Fibroblast of lung (primary cell): ENCODE data around the gene USPL1. TPM values are rescaled to one million over a fixed set of nuclear protein-coding genes. Genes with fewer than 3 reads are reported as not detected.

ENCODE experiments used
- DNase-seq, 2 donors: peaks; one replicate each; pipeline versions ENCODE4 v3.0.0 to v3.0.0-alpha.2; 2010; ENCODE audit warnings: low read depth in 2 of 2
- H2AFZ ChIP-seq: 2 replicates; pipeline ENCODE4 v1.5.1; 2012; ENCODE audit warnings: low read length, control low read depth, inconsistent platforms
- H3K27ac ChIP-seq: 2 replicates; pipeline ENCODE4 v1.5.1; 2011; ENCODE audit warnings: low read length, control low read depth; ENCODE audit not compliant: insufficient read depth
- H3K27me3 ChIP-seq: 2 replicates; pipeline ENCODE4 v1.5.1; 2011; ENCODE audit warnings: mild to moderate bottlenecking, low read length; ENCODE audit not compliant: control insufficient read depth, insufficient read depth
- H3K36me3 ChIP-seq: 2 replicates; pipeline ENCODE4 v1.5.1; 2011; ENCODE audit warnings: low read length; ENCODE audit not compliant: control insufficient read depth, insufficient read depth
- H3K4me1 ChIP-seq: 2 replicates; pipeline ENCODE4 v1.5.1; 2011; ENCODE audit warnings: low read length; ENCODE audit not compliant: control insufficient read depth, insufficient read depth; ENCODE audit errors: extremely low read depth
- H3K4me2 ChIP-seq: 2 replicates; pipeline ENCODE4 v1.5.1; 2011; ENCODE audit warnings: low read length, control low read depth; ENCODE audit not compliant: insufficient read depth; ENCODE audit errors: extremely low read depth
- H3K4me3 ChIP-seq, 4 experiments: fragments of 200-600 bp in 1 of 4; sonication (generic) in 1 of 4; replicated peaks in 1 of 4; 2 replicates each; pipeline ENCODE4 v1.5.1; 2011 to 2016; ENCODE audit warnings: low read length in 4 of 4, low read depth in 3 of 4, mild to moderate bottlenecking in 3 of 4, control low read depth in 2 of 4, inconsistent platforms in 1 of 4, mixed read lengths in 1 of 4; ENCODE audit not compliant: insufficient read depth in 1 of 4; ENCODE audit errors: control extremely low read depth in 1 of 4
- H3K79me2 ChIP-seq: 2 replicates; pipeline ENCODE4 v1.5.1; 2012; ENCODE audit warnings: mild to moderate bottlenecking, low read length, inconsistent platforms; ENCODE audit not compliant: control insufficient read depth, insufficient read depth
- H3K9ac ChIP-seq: 2 replicates; pipeline ENCODE4 v1.5.1; 2011; ENCODE audit warnings: mild to moderate bottlenecking, low read length, control low read depth; ENCODE audit not compliant: insufficient read depth
- H3K9me3 ChIP-seq: 2 replicates; pipeline ENCODE4 v1.5.1; 2012; ENCODE audit warnings: low read depth, low read length; ENCODE audit not compliant: control insufficient read depth, insufficient read depth
- H4K20me1 ChIP-seq: 2 replicates; pipeline ENCODE4 v1.5.1; 2011; ENCODE audit warnings: low read length; ENCODE audit not compliant: control insufficient read depth, insufficient read depth; ENCODE audit errors: extremely low read depth
- CTCF ChIP-seq, 2 donors: IDR thresholded peaks in 1 of 2; conservative IDR thresholded peaks in 1 of 2; 1 replicate in 1 of 2; 2 replicates in 1 of 2; pipeline ENCODE4 v1.5.1; 2011 to 2012; ENCODE audit warnings: low read length in 2 of 2, control low read depth in 1 of 2, inconsistent platforms in 1 of 2, low read depth in 1 of 2, mild to moderate bottlenecking in 1 of 2
- EZH2 ChIP-seq: IDR thresholded peaks from 2 replicates; pipeline ENCODE4 v1.5.1; 2012; ENCODE audit warnings: low read length, control low read depth, mild to moderate bottlenecking; ENCODE audit errors: missing control alignments
- polyA plus RNA-seq, 2 donors: library from polyadenylated mRNA; depleted of rRNA in 1 of 2; stranded (reverse) in 1 of 2; unstranded in 1 of 2; fragments of >200 nt; gene quantifications; 2 replicates each; pipeline ENCODE4 v1.2.1, GENCODE V29; 2011 to 2012; ENCODE audit warnings: missing spikeins in 1 of 2
- total RNA-seq: library from RNA; depleted of rRNA; stranded (reverse); fragments of >200 nt; gene quantifications from 2 replicates; pipeline ENCODE4 v1.2.1, GENCODE V29; 2014

USPL1 gene
- total and polyA plus RNA-seq, 2 donors (not counting 1 experiment from before 2014, with no cell fraction given), result 12.4 to 17.7 TPM

- no peak overlapping the region for H2AFZ ChIP-seq
- no peak overlapping the region for H3K27ac ChIP-seq
- no peaks in the 10 kb centered on the region for H4K20me1 ChIP-seq
- H3K36me3 ChIP-seq, result peaks cover 12% of the 10 kb centered on the region
- DNase-seq, result no peak
- TF ChIP-seq CTCF (conservative IDR thresholded peaks at IDR 0.05 in 1 of 2, IDR thresholded peaks at IDR 0.05 in 1 of 2; ENCODE audit: low read depth in 1 of 2, low read length in 2 of 2), result no peak
- no peak for TF ChIP-seq EZH2
- no peaks in the 10 kb centered on the region for H3K9me3 ChIP-seq
- no peaks in the 10 kb centered on the region for H3K4me1 ChIP-seq
- H3K4me3 ChIP-seq, result no peak overlapping the region
- no peaks in the 10 kb centered on the region for H3K79me2 ChIP-seq
- H3K9ac ChIP-seq, result no peak overlapping the region
- no peak overlapping the region for H3K4me2 ChIP-seq
- H3K27me3 ChIP-seq, result no peaks in the 10 kb centered on the region
These were observed 27.9 kb downstream of the USPL1 start for GRCh38 chr13:30645629-30646028.

- H3K4me1 ChIP-seq, result no peaks in the 10 kb centered on the region
- H3K9ac ChIP-seq, result no peak overlapping the region
- no peak overlapping the region for H3K27ac ChIP-seq
- H3K4me3 ChIP-seq, result no peak overlapping the region
- no peaks in the 10 kb centered on the region for H3K79me2 ChIP-seq
- no peaks in the 10 kb centered on the region for H4K20me1 ChIP-seq
- no peaks in the 10 kb centered on the region for H3K9me3 ChIP-seq
- H2AFZ ChIP-seq, result no peak overlapping the region
- H3K27me3 ChIP-seq, result no peaks in the 10 kb centered on the region
- no peak for TF ChIP-seq CTCF (conservative IDR thresholded peaks at IDR 0.05 in 1 of 2, IDR thresholded peaks at IDR 0.05 in 1 of 2; ENCODE audit: low read depth in 1 of 2, low read length in 2 of 2)
- no peak for DNase-seq
- H3K36me3 ChIP-seq, result peaks cover 12% of the 10 kb centered on the region
- H3K4me2 ChIP-seq, result no peak overlapping the region
These were observed 29.7 kb downstream of the USPL1 start for GRCh38 chr13:30647420-30647819.

- TF ChIP-seq EZH2 (no peak), CTCF (conservative IDR thresholded peaks at IDR 0.05 in 1 of 2, IDR thresholded peaks at IDR 0.05 in 1 of 2; ENCODE audit: low read depth in 1 of 2, low read length in 2 of 2) (no peak)
- DNase-seq, result no peak
- Histone ChIP-seq H3K4me1 (no peaks in the 10 kb centered on the region), H3K9me3 (no peaks in the 10 kb centered on the region), H3K27ac (no peak overlapping the region), H2AFZ (no peak overlapping the region), H3K4me3 (no peak overlapping the region), H3K79me2 (no peaks in the 10 kb centered on the region), H3K4me2 (no peak overlapping the region), H3K36me3 (peaks cover 10% of the 10 kb centered on the region), H4K20me1 (no peaks in the 10 kb centered on the region), H3K9ac (no peak overlapping the region), H3K27me3 (no peaks in the 10 kb centered on the region)
These were observed 30.3 kb downstream of the USPL1 start for GRCh38 chr13:30647824-30648521.
